GM18498 (cell line): Measurements from ENCODE around the gene ATF6B.
"Not testable (repeated sequence)": the region's sequence is repeated elsewhere in the genome, so short reads cannot be mapped to it uniquely, and the experiment has no call there.

Experiments used
- ATAC-seq: cut with Tn5 transposase; IDR thresholded peaks from one replicate; pipeline ENCODE4 v1.9.1; 2021; ENCODE audit warnings: mild to moderate bottlenecking, moderate library complexity; ENCODE audit not compliant: unreplicated experiment

The ATF6B gene

GRCh38 chr6:32083812-32084768 is 44.0 kb downstream of the ATF6B start:
- ATAC-seq, result no peak

DNA sequence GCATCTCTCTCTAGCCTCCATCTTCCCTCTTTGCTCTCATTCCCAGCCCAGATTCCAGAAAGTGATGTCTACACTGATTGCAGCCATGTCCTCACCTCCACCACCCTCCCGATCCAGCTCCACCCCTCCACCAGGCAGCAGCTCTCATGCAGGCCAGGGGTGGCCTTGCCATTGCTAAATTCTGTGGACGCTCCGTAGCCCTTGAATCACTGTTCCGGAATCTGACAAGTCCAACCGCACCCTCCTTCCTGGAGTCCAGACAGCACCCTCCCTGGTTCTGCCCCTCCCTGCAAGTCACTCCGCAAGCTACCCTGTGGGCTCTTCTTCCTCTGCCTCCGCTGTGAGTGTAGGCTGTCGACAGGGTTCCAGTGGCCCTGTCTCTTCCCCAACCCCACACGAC is 45.1 kb downstream of the ATF6B start:
- ATAC-seq, result no peak

DNA sequence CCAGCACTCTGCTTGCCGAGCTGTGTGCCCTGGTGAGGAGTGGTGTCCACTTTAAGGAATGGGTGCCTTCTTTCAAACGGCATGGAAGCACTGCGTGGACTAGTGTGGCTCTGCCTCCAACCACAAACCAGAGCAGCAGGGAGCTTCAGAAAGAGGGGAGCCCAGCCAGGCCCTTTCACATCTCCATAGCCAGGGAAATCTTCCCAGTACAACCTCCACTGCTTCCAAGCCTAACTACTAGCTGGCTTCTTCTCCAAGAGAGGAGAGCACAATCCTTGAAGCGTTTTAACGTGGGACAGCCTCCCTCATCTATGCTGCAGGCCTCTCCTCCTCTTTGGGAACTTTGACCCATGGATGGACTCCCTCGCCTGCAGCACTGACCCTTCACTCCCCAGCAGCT is 45.6 kb downstream of the ATF6B start:
- ATAC-seq, result no peak

- ATAC-seq, result no peak
Observed at GRCh38 chr6:32081168-32081990, 46.7 kb downstream of the ATF6B start.

DNA sequence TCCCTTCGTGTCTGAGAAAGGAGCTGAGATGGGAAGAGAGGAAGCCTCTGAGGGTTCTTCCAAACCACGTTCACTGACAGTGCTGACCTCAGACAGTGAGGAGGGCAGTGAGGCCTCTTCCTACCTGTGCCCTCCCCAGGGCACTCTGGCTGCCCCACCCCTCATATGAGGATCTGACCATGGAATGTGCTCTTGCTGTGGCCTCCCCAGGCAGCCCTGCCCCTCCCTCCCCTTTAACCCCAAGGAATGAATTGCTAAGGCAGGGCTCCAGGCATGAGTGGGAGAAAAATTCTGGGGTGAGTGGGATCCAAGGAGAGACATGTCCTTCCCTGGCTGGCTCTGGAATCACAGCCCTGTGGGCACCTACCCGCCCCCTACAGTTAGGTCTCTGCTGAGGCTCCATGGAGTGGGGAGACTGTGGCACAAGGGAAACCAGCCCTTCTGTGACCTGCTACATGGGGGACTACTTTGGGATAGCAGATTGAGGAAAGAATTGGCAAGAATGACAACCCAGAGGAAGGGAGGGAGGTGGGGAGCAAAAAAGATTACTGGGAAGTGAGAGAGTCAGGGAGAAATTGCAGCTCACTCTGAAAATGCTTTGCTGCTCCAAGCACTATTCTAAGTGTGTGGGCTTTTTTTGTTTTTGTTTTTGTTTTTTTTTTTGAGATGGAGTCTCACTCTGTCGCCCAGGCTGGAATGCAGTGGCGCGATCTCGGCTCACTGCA is 48.3 kb downstream of the ATF6B start:
- ATAC-seq, result no peak

GRCh38 chr6:32076321-32076809 is 51.7 kb downstream of the ATF6B start:
- no peak for ATAC-seq

GRCh38 chr6:32075781-32076180 is 52.3 kb downstream of the ATF6B start:
- ATAC-seq, result no peak

GRCh38 chr6:32074996-32075532 is 53.0 kb downstream of the ATF6B start:
- no peak for ATAC-seq

DNA sequence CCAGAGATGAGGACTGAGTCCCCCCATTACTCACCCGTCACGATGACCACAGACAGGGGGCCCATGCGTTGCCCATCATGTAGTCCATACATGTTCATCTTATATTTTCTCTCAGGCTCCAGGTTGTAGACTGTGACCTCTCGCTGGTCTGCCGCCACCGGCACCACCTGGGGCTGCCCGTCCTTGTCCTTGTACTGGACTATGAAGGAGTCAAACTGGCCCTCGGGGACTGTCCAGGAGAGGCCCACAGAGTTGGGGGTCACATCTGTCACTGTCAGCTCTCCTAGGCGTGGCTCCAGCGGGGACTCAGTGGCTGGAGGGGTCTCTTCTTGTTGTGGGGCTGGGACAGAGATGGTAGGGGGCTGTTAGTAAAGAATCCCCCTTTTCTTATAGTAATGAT is 54.4 kb downstream of the ATF6B start:
- no peak for ATAC-seq

DNA sequence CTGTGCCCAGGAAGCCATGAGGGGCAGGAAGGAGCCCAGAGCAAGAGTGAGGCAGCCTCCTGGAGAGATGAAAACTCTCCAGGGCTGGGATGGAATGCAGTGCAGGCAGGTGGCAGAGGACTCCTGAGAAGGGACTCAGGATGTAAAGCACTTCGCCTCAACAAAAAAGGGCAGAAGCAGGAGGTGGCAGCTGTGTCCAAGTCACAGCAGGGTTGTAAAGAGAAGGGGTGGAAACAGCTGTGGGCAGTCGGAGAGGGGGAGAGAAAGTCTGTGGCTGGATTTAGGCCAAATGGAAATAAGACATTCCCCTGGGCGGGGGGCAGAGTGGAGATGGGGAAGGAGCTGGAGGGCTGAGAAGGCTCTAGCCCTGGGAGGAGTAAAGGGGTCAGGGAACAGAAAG is 54.9 kb downstream of the ATF6B start:
- ATAC-seq, result no peak

GRCh38 chr6:32070814-32071543 is 57.1 kb downstream of the ATF6B start:
- no peak for ATAC-seq

- no peak for ATAC-seq
Observed at GRCh38 chr6:32069878-32070515, 58.0 kb downstream of the ATF6B start.

- no peak for ATAC-seq
Observed at GRCh38 chr6:32069460-32069859, 58.6 kb downstream of the ATF6B start.

DNA sequence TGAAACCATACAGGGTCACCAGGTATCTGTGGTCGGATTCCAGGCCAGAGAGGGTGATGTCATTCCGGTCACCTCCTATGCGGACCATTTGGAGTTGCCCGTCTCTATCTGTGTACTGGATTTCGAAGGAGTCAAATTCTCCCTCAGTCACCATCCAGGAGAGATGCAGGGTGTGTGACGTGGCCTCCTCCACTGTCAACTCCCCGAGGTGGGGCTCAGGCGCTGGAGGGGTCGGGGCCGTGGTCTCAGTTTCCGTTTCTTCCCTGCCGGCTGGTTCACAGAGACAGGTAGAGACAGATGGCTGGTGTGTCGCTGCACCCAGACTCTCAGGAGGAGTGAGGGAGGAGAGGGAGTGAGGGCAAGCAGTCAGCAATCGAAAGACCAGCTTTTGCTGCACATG is 59.2 kb downstream of the ATF6B start:
- ATAC-seq, result no peak

DNA sequence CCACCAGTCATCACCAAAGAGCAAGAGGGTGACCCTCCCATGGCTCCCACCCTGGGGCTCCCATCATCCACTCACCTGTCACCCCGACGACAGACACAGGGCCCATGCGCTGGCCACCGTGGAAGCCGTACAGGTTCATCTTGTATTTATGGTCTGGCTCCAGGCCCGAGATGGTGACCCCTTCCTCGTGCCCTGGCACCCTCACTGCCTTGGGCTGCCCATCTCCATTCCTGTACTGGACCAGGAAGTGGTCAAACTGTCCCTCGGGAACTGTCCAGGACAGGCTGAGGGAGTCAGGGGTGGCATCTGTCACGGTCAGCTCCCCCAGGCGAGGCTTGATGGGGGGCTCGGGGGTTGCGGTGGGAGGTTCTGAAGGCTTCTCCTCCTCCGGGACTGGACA is 59.7 kb downstream of the ATF6B start:
- not testable (repeated sequence) for ATAC-seq

GRCh38 chr6:32067521-32067920 is 60.5 kb downstream of the ATF6B start:
- ATAC-seq, result not testable (repeated sequence)
